ENCODE data around the gene BABAM2.
"Not testable (repeated sequence)": the region's sequence is repeated elsewhere in the genome, so short reads cannot be mapped to it uniquely, and the experiment has no call there.

Gene BABAM2

DNA sequence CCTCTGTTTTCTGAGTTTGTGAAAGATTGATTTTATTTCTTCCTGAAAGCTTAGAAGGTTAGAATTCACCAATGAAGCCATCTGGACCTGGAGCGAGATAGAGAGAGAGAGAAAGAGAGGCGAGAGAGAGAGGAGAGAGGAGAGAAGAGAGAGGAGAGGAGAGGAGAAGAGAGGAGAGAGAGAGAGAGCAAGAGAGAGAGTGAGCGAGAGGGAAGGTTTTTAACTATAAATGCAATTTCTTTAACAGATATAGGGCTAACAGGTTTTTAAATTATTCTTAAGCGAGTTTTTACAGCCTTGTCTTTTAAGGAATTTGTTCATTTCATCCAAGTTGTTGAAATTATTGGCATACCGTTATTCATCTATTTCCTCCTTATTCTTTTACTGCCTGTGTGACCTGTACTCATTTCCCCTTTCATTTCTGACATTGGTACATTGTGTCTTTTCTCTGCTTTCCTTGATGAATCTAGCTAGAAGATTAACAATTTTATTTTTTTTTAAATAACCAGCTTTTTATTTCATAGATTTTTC lies 56.1 kb downstream of the BABAM2 start:
- DNase-seq (ENCODE audit: low spot score) = no peak

DNA sequence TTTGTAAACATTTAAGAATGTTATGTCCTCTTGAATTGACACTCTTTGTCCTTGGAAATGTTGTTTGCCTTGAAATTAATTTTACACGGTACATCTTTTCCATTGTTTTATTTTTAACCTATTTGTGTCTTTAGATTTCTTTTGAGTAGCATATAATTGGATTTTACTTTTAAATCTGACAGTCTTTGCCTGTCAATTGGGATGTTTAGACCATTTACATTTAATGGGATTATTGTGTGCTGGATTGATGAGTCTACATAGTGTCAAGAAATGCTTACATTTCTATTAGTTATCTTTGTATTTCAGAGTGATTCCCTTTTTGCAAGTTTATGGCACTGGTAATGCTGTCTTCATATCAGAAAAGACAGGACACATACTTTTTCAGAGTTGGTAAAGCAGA lies 61.5 kb downstream of the BABAM2 start:
- no peak for DNase-seq (ENCODE audit: low spot score)

DNA sequence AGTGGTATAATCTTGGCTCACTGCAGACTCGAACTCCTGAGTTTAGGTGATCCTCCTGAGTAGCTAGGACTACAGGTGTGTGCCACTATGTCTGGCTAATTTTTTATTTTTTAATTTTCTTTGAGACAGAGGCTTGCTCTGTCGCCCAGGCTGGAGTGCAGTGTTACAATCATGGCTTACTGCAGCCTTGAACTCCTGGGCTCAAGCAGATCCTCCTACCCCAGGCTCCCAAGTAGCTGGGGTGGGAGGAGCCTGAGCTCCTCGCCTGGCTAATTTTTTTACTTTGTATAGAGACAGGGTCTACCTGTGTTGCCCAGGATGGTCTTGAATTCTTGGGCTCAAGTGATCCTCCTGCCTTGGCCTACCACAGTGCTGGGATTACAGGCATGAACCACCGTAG lies 62.5 kb downstream of the BABAM2 start:
- no peak for DNase-seq (ENCODE audit: low spot score)

DNA sequence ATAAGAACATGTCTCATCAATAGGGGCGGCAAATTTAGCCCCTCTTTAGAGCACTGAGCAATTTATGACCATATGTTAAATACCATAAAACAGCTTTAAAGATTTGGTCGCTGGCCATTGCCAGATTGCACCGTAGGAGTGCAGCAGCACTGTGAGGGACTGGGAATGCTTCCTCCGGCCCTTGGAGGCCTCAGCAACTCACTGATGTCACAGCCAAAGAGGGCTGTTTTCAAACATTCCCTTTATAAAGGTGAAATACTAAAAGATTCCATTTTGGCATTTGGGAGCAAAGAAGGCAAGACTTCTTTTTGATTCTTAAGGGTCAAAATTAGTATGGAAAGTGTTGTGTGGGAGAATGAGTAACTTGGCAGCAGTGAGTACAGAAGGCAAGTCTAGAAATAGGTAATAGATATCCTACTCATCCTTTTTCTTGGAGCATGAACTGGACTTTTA lies 63.7 kb downstream of the BABAM2 start:
- no peak for DNase-seq (ENCODE audit: low spot score)

DNA sequence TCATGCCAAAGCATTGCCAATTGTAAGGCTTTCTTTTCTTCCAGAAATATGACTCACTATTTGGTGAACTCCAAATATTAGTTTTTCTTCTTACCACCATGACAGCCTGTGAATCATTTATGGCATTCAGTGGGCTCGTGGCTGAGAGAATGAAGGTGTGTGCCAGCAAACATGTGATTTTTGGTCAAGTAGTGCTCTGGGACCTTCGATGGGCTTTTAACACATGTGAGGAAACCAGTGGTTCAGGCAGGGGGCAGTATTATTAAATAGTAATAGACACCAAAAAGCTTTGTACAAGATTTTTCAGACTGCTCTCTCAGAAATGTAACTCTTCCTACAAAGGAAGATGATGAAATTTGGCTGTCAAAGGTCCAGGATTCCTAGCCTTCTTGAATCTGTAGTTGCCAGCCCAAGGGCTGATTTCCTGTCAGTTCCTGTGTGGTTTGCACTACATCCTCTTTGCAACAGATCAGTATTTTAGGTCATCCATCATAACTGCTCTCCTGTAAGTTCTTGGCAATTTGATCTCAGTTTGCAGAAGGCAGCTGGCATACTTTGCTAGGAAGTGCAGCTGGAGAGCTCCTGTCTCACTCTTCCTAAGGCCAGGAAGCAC lies 64.3 kb downstream of the BABAM2 start:
- DNase-seq (ENCODE audit: low spot score) = peak; percentile 62

DNA sequence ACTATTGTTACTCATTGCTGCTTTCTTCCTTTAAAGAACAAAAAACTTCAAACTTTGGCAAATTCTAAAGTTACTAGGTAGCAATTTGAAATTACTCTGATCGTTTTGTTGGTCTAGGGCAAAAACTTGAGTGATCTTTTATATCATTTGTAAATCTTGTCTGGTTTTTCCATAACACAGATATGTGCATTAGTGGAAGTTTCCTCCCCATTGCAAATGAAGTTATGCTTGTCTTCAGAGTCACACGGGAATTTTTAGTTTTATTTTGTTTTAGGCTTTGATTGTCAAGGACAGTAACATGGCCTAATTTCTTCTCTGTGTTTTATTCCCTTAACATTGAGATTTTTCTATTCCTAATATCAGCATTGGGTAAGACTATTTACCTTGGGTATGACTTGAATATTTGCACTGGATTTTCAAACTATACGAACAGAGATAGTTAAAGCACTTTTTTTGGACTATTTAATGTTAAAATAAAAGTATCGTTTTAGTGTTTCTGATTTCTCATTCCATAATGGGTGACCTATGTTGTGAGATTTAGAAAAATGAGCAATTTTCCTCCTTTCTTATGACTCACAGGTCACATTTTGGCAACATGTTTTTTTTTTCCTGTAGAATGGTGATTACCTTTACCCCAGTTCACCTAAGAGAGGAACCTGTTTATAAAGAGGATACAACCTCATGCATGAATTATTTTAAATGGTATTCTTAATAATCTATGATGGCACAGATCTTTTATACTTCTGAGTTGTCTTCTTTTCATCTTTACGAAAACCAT lies 65.0 kb downstream of the BABAM2 start:
- no peak for DNase-seq (ENCODE audit: low spot score)

DNA sequence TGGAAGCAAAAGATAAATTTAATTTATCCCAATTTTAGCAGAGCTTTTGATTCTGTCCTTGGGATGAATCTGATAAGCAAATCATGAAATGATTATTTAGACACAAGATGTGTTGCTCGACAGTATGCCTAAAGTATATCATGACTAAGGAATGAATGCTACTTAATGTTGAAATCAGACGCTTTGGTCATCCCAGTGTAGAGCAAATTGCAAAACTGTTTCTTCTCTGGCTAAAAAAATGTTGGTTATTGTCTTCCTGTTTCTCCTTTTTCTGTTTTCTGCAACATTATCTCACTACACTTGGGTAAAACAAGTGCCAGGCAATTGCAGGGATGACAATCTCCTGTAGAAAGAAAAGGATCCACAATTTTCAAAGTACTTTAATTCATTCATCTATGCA lies 66.4 kb downstream of the BABAM2 start:
- DNase-seq (ENCODE audit: low spot score) = no peak

DNA sequence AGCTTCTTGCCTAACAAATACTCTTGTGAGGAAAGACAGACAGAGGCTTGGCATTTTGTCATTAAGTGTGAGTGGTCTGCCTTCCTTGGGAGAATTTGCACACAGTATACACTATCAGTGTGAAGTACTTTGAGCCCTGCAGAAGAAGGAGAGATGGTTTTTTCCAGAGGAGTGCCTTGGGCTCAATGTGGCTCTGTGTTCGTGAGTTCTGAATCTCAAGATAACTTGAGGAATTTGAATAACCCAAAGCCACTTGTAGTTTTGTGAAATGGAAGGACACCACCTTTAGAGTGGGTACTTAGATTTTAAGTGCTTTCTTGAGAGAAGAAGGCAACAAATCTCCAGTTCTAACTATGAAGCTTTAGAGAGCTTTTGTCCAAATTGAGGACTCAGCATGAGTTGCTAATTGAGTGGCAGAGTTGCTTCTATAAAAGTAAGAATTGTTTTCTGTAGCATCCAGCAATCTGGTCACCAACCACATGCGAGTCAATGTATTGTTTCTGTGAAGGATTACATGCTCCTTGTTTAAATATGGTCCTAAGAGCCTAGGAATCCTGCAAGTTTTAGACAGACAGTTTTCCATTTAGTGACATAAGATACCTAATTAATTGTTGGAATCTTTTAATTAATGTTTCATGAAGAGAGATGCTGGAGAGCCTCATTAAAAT lies 68.3 kb downstream of the BABAM2 start:
- DNase-seq (ENCODE audit: low spot score) = no peak

DNA sequence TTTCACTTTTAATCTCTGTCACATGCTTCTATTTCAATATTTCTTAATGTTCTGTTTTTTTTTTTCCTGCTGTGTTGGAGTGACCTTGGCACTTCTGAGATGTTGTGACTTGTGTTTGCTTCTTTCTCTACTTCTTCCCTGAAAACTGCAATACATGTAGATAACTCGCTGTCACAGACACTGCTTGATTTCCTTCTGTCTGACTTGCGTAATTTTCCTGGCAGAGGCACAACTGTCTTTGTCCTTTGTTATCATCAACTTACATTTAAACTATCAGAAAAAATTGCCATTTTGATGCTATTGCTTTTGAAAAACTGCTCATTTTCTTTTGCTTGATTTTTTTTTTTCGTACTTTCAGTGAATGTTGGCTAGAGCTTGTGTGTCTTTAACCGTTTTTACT lies 69.0 kb downstream of the BABAM2 start:
- DNase-seq (ENCODE audit: low spot score) = no peak

DNA sequence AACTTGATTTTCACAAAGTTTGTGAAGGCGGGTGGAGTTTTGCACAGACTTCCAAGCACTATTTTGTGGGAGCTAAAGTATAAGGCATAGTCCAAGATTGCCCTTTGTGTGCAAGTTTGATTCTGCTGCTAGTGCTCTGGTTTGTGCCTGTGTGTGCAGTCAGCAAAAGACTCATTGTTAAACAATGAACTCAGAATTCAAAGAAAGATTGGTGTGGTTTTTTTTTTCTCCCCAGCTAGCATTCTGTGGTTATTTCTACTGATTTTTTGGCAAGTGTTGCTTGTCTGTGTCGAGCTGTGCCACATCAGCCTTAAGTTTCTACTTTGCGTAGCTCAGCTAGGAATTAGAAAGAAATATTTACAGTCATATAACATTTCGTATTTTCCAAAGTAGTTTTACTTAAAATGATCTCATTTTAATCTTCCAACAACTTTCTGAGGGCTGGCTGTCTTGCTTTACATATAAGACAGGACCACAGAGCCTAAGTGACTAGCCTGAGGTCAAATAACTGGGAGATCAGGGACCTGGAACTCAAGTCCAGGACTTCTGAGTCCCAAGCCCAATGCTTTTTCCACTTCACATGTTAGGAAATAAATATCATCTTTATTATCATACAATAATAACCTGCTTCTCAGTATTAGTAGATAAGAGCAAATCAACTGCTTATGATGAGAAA lies 69.8 kb downstream of the BABAM2 start:
- DNase-seq (ENCODE audit: low spot score) = peak; percentile 39

DNA sequence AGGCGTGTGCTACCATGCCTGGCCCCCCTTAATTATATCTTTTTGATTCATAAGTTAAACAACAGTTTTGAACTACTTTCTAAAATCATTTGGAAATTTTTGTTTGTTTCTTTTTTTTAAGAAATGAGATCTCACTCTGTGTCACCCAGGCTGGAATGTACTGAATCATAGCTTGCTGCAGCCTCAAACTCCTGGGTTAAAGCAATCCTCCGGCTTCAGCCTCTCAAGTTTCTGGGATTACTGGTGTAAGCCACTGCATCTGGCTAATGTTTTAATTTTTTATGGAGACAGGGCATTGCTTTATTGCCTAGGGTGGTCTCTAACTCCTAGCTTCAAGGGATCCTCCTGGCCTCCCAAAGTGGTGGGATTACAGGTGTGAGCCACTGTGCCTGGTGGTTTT lies 71.5 kb downstream of the BABAM2 start:
- DNase-seq (ENCODE audit: low spot score) = no peak

DNA sequence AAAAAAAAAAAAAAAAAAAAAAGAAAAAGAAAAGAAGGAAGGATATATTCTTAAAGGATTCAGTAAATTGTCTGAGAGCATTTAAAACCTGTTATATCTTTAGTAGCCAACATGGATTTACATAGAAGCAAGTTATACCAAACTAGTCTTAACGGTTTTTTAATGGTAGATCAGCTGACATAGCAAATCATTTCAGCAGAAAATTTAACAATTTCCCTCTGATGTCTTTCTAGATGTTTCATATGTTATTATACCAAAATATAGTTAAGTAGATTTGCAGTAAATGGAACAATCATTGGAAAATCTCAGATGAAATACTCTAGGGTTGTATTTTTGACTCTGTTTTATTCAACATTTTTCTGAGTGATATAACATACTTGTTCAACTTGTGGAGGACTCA lies 72.9 kb downstream of the BABAM2 start:
- no peak for DNase-seq (ENCODE audit: low spot score)

DNA sequence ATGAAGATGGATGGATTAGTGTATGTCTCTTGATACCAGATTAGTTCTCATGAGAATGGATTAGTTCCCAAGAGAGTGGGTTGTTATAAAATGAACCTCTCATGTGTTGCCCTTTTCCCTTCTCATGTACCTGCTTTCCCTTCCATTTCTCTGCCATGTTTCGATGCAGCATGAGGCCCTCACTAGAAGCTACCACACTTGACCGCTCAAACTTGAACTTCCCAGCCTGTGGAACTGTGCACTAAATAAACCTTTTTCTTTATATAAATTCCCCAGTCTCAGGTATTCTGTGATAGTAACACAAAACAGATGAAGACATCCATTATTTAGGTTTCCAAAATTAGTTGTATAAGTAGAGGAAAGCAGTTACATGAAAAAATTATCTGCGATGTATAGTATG lies 73.5 kb downstream of the BABAM2 start:
- DNase-seq (ENCODE audit: low spot score) = no peak

DNA sequence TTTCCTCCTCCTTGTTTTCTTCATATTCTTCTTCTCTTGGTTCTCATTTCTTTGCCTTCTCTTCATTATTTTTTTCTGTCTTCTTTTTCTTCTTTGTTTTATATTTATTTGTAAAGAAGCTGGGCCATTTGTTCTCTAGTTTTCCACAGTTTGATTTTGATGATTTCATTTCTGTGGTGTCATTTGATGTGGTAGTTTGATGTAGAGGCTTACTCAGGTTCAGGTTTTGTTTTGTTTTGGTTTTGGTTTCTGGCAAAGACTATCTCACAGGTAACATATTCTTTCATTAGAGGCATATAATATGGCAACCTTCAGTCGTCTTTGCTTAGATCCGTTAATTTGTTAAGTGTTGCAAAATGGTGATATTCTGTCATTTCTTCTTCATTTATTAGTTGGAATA lies 75.3 kb downstream of the BABAM2 start:
- peak; percentile 58 for DNase-seq (ENCODE audit: low spot score)

DNA sequence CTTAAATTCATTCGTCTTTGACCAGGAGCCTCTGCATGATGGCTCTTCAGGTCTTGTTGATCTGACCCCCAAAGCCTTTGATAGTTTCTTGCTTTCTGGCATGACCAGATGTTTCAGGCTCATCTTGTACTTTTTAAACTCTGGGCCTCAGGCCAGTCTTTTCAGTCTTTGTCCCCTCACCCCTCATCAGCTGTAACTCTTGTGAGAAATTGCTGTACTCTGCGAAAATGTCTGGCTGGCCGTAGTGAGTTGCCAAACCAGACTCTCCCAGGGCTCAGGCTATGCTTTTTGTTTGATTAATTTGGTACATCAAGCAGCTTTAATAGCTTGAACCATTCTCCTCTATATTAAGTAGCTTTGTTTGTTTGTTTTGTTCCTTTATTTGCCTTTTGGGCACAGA lies 75.9 kb downstream of the BABAM2 start:
- no peak for DNase-seq (ENCODE audit: low spot score)

DNA sequence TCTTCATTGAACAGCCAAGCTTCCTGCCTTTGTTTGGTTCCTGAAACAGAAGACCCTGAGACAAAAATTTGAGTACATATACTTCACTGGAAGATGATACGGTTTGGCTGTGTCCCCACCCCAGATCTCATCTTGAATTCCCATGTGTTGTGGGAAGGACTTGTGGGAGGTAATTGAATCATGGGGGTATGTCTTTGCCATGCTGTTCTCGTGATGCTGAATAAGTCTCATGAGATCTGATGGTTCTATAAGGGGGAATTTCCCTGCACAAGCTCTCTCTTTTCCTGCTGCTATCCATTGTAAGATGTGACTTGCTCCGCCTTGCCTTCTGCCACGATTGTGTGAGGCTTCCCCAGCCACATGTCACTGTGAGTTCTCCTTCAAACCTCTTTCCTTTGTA lies 76.5 kb downstream of the BABAM2 start:
- DNase-seq (ENCODE audit: low spot score) = no peak

DNA sequence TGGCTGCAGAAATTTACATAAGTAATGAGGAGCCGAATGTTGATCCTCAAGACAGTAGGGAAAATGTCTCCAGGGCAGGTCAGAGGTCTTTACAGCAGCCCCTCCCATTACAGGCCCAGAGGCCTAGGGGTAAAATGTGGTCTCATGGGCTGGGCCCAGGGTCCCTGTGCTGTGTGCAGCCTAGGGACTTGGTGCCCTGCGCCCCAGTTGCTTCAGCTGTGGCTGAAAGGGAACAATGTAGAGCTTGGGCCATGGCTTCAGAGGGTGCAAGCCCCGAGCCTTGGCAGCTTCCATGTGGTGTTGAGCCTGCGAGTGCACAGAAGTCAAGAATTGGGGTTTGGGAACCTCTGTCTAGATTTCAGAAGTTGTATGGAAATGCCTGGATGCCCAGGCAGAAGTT lies 77.5 kb downstream of the BABAM2 start:
- DNase-seq (ENCODE audit: low spot score) = not testable (repeated sequence)

DNA sequence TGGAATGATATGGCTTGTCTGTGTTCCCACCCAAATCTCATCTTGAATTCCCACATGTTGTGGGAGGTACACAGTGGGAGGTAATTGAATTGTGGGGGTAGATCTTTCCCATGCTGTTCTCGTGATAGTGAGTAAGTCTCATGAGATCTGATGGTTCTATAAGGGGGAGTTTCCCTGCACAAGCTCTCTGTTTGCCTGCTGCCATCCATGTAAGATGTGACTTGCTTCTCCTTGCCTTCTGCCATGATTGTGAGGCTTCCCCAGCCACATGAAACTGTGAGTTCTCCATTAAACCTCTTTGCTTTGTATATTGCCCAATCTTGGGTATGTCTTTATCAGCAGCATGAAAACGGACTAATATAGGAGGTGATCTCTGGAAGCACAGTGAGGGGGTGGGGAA lies 78.4 kb downstream of the BABAM2 start:
- DNase-seq (ENCODE audit: low spot score) = not testable (repeated sequence)

DNA sequence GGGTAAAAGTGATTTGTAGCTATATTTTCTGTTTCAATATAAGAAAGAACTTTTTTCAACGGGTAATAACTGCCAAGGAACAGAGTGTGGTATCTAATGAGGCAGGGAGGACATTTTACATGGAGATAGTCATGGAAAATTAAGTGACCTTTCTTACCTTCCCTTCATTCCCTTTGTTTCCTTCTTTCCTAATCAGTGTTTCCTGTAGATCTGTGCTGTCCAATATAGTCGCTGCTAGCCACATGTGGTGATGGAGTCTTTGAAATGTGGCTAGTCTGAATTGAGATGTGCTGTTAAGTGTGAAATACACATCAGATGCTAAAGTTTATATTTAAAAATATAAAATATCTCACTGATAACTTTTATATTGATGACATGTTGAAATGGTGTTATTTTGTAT lies 81.8 kb downstream of the BABAM2 start:
- DNase-seq (ENCODE audit: low spot score) = no peak

DNA sequence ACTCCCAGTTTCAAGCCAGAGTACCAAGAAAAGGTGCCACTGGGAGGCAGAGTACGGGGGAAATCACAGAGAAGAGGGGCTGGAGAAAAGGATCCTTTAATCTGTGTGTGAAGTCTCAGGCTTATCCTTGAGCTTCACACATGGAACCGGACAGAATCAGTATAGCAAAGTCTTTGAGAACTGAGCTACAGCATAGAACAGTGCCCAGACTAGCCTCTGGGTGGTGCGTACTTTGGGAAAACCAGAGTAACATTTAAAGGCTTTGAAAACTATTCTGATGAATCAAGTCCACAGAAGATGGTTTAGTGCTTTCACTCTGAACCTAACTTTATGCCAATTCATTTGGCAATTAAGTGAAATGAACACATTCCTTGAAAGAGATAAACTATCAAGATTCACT lies 83.1 kb downstream of the BABAM2 start:
- DNase-seq (ENCODE audit: low spot score) = no peak

DNA sequence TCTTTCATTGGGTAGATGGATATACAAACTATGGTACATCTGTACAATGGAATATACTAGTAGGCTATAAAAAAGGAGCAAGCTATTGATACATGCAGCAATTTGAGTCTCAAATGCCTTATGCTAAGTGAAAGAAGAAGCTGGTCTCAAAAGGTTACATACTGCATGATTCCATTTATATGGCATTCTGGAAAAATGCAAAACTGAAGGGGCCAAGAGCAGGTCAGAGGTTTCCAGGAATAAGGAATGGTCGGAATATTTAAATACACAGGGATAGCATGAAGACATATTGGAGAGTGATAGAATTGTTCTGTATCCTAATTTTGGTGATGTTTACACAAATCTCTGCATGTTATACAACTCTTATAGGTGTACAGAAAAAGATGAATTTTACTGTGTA lies 85.8 kb downstream of the BABAM2 start:
- no peak for DNase-seq (ENCODE audit: low spot score)

DNA sequence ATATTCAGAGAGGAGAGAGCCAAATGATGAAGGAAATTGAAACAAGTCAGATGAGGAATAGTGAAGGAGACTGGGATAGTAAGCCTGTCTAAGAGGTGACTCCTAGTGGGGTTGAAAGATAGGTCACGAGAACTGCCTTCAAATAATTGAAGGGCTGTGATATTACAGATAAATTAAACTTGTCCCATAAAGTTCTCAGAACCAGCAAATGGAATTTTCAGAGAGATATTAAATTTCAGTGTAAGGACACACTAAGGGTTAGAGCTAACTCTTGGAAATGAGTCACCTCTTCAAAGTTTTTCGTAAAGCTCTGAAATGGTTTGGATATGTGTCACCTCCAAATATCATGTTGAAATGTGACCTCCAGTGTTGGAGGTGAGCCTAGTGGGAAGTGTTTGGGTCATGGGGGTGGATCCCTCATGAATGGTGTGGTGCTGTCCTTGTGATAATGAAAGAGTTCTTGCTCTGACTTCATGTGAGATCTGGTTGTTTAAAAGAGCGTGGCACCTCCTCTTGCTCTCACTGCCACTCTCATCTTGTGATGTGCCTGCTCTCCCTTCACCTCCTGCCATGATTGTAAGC lies 87.3 kb downstream of the BABAM2 start:
- DNase-seq (ENCODE audit: low spot score) = peak; percentile 13

Measured in CD4-positive, alpha-beta T cell treated with Interleukin-15 for 4 hours (primary cell).